ENCODE measurements around the gene ZFYVE9. TPM values are rescaled to one million over a fixed set of nuclear protein-coding genes. Genes with fewer than 3 reads are reported as not detected.

Gene ZFYVE9
- total RNA-seq, 1 donor from 2014 or later, result 18.2 TPM

DNA sequence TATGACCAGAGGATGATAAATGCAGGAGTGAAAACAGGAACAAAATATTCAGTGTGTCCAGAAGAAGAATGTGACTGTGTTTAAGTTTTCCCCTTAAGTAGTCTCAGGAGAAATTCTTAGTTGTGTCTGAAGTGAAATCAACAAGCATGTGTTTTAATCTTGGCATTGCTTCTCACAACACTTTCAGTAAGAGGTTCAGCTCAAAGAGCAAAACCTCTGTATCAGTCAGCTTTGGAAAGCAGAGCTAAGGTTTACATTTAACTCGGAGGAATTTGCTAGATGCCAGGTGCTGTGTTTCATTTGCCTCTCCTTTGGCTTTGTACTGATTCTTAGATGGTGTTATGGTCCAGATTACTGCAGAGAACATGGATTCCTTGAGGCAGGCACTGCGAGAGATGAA lies 195.6 kb downstream of the ZFYVE9 start:
- DNase-seq (ENCODE audit: low read depth), result no peak

DNA sequence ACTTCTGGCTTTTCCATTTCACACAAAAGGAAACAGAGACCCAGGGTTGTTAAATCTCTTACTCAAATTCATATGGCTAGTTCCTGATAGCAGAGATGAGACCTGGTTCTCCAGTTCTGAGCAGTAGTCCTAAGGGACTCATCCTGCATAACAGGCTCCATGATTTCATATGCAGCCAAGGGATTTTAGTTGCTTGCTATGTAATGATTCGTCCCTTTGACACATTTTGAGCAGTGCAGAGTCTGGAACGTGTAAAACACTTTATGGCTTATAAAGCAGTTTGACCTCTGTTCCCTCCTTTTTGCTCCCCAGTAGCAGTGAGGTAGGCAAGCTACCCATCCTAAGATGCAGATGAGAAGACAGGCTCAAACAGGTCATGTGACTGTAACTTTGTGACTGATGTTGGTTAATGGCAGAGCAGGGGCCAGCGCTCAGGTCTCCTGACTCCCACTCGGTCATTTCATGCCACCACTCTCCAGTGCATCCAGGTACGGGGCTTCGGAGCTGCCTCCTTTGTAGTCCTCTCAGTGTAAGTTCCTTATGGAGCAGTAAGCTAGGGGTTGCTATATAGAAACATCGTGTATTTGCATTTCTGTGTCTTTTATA lies 199.9 kb downstream of the ZFYVE9 start:
- no peak for DNase-seq (ENCODE audit: low read depth)

DNA sequence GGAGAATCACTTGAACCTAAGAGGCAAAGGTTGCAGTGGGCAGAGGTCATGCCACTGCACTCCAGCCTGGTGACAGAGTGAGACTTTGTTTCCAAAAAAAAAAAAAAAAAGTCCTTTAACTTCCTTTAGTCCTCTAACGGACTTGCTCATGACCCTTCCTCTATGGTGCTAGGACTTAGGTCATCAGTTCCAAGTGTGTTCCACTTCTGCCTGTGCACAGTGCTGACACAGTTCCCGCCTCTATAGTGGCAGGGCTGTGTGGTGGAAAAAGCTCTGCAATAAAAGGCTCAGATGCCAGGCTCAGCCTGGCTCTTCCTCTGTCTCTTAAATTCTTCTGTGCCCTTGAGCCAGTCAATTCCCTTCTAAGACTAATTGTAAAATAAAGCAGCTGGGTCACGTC lies 202.1 kb downstream of the ZFYVE9 start:
- no peak for DNase-seq (ENCODE audit: low read depth)

DNA sequence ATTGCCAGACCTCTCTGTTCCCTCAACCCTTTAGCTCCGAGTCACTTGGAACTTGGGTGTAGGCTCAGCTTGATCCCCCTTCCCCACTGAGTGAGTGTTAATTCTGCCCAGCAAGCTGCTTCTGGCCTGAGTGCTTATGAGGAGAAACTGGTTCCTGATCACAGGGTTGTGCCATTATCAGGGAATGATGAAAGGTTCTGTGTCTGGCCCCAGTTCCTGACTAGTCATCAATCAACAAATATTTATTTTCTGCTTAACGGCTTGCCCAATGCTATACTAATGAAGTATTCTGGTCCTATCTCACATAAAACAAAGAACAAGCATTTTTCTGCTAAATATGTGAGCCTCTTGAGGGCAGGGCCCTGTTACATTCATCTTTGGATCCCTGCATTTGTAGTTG lies 203.4 kb downstream of the ZFYVE9 start:
- no peak for DNase-seq (ENCODE audit: low read depth)

DNA sequence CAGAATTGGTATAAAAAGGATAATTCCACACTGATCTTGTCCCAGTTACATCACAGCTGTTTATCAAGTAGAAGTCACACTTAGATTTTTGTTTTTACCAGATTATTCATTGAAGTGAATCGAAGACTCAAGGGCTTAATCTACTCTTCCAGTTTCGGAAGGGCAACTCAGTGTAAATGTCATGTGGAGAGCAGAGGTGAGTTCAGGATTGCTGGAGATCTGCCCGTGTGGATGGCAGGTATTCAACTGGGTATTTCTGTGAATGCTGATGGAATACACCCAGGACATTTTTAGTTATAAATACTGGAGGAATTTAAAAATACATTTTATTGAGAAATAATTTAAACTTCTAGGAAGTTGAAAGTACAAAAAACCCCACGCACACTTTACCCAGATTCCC lies 204.8 kb downstream of the ZFYVE9 start:
- no peak for DNase-seq (ENCODE audit: low read depth)

DNA sequence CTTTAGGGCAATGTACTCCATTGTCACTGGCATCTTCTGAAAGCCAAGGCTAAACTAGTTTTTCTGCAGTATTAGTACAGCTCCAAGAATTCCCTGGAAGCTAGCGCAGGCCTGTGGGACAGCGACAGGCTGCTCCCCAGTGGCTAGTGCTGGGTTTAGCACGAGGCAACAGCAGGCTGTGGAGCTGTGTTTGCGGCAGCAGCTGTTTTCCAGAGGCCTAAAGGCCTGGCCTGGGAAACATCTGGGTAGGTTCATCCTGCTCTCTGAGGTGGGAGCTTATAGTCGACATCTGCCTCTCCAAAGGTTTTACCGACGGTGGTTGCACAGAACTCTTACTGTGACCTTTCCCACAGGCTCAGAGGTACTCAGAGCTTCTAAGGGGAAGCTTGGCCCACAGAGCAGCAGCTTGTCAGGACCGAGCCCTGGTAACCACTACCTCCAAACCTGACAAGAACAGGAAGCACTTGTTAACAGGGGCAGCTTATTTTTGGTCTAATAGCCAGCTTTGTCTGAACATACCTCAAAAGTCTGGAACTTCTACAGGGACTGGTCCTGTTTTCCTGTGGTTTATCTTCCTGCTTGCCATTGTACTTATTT lies 206.9 kb downstream of the ZFYVE9 start:
- peak; percentile 64 for DNase-seq (ENCODE audit: low read depth)

DNA sequence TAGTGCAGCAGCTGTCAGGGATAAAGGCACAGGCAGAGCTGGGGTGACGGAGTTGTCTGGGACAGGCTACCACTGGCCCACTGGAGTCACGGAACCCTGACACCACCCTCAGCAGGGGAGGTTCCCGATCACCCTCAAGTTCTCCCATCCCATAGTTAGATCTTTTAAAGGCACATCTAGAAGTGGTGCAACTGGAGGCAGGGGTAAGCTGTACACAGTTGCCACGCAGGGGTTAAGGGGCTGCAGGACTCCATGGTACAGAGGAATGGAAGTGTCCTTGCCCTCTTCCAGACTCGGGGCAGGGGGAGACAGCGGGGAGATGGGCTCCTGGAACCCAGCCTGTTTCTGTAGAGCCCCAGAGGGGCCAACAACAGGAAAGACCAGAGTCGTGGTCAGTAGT lies 210.8 kb downstream of the ZFYVE9 start:
- no peak for DNase-seq (ENCODE audit: low read depth)

DNA sequence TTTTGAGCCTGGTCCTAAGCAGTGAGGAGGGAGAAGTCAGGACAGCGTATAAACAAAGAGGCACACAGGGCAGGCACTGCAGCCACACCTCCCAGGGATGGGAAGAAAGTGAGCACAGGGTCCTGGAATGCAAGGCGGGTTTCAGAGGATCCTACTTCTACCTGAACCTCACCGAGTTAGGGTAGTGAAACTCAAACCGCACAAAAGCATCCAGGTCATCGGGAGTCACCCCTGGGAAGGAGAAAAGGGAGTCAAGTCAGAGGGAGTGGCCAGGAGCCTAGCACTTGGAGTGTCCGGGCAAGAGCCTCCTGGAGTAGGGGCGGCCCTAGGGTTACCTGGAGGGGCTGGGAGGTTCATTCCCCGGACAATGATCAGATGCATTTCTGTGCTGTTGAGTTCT lies 213.5 kb downstream of the ZFYVE9 start:
- DNase-seq (ENCODE audit: low read depth), result no peak

DNA sequence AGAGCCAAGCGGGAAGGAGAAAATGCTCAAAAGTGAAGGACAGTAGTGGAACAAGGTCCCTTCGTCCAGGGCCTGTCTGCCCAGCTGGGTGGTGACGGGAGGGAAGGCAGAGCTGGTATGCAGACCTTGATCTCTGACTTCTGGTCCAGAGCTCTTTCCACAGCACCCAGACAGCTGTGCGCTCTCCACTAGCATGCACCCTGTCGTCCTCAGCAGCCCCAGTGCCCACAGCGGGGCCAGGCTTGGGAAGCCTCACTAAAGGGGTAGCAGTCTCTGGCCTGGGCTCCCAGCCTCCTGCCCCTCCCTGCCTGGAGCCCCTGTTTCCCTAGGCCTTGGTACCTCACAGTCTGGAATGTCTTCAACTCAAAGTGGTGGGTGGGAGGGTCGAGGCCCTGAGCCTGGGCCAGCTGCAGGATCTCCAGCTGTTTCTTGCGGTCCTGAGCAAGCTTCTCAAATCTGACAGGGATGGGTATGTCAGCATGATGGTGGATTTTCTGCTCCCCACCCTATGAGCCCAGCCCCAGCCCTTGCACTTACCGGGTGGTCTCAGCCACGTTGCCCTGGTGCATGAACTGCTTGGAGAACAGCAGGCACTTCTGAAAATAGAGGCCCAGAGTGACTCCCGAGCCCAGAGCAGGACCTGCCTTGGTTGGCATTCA lies 214.1 kb downstream of the ZFYVE9 start:
- DNase-seq (ENCODE audit: low read depth), result no peak

DNA sequence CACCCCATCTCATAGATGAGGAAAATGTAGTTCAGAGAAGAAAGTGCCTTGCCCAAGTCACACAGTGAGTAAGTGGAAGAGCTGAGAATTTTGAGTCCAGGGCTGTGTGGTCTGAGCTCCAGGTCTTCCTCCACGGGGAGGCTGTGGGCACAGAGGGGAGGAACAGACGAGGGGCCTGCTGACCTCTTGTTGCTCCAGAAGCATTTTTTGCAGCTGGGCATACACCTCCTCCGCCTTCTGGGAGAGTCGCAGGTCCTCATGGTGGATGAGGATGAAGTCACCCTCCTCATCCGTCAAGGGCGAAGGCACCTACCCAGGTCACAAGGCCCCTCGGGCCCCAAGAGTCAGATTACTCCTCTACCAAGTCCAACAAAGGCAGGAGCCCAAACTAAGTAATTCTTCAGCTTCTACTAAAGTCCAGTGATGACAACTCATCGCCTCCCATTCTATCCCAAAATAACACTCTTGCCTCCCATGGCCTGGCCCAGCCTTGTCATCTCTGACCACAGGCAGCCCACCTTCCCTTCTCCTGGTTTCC lies 215.0 kb downstream of the ZFYVE9 start:
- DNase-seq (ENCODE audit: low read depth), result no peak

DNA sequence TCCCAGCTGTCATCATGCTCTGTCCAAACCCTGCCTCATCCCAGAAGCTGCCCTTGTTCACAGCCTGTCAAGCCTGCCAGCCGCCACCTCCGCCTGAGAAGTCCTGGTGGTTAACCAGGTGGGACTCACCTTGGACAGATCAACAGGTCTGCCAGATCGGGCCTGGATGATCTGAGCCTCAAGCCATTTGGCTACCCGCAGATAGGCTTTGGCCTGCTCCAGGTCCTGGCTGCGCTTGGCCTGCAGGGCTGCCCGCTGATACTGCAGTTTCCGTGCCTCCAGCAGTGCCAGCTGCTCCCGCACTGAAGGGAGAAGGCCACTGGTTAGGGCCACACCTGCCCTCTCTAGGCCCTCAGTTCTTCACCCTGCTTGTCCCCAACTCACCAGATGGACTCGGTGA lies 215.5 kb downstream of the ZFYVE9 start:
- no peak for DNase-seq (ENCODE audit: low read depth)

DNA sequence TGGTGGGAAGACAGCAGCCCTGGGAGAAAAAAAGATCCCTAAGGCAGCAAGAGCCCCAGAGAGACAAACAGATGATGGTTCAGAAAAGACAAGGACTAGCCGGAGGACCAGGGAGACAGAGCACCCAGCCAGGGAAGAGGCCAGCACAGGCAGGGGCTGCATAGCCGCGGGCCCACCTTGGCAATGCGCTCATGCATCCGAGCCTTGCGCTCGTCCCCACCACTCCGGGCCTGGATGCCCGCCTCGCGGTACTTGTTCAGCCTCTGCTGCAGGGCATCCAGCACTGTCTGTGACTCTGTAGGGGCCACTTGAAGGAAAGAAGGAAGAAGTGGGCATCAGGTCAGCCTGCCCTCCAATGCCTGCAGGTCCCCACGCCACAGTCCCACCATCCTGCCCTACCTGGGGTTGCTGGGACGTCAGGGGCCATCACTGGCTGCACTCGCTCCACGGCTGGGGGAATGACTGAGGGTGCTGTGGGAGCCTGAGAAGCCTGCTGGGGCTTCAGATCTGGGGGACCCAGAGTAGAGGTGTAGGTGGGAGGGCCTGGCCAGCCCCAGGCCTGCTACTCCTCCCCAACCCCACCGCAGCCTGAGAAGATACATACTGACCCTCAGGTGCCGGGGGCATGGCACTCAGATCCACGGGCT lies 217.1 kb downstream of the ZFYVE9 start:
- no peak for DNase-seq (ENCODE audit: low read depth)

DNA sequence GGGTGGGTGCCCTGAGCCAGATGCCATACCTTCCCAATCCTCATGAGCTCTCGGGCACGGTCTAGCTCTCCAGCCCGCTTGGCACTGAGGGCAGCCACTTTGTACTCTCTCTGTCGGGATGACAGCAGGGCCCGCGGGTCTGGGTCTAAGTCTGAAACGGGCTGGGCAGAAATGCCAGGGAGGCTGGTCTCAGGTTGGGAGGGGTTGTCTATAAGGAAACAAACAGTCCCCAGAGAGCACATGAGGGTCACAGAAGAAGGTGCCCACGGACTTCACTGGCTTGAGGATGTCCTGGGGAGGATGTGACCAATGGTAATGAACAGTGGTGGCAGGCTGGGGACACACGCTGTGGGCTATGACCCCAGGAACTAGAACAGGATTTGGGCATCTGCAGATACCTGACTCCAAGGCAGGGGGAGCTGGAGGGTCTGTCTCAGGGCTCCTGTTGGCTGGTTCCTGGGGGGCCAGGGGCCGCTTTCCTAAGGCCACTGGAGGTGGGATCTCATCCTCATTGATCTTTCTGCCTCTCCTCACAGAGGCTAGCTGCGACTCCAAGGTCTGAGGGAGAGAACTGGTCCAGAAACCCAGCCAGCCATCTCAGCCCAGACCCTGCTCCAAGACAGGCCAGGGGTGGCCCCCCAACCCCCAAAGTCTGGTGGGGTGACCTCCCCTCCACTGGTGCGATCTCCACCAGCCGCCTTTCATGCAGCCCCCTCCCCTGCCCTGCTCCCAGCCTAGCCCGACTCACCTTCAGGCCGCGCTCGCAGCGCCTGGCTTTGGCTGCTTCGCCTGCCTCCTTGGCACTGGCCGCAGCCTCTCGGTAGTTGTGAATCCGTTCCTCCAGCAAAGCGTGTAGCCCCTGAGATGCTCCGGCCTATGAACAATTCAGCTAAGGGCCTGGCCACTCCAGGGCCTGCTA lies 218.0 kb downstream of the ZFYVE9 start:
- no peak for DNase-seq (ENCODE audit: low read depth)

DNA sequence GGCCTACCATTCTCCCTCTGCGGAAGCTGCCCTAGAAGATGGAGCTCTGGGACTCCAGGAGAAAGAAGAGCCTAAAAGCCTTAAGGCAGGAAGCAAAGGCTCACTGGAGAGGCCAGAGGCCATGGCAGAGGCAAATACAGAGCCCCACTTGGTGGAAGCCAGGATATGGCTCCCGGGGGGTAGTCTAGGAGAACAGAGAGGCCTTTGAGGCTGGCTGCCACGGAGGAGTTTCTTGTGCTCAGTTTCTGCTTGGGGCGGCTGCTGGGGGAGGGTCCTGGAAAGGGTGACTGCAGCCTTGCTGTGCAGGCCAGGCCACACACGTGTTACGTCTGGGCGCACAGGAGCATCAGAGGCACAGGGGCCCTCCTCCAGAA lies 218.7 kb downstream of the ZFYVE9 start:
- no peak for DNase-seq (ENCODE audit: low read depth)

DNA sequence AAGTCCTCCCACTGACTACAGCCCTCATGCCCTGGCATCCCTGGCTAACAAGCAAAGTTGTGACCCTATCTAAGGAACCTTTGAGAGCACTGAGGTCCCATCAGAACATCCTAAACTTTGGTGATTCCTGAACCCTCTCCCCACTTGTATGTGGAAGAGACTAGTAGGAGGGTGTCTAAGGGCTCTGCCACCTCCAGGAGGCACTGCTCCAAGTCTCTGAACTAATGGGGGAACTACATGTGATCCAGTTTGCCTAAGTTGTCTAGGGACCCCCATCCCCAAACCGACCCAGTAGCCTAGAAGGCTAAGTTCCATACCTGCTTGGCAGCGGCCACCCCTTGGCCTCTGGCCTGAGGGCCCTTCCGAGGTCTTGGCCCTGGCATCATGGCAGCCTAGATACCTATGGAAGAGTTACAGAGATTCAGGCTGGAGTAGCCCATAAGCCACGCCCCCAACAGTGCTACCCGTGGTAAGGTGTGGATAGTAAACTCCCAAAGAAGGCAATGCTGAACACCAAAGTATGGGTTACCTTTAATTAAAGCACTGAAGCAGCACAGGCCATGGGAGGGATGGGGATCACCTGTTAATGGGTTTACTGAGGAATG lies 222.4 kb downstream of the ZFYVE9 start:
- DNase-seq (ENCODE audit: low read depth), result no peak

DNA sequence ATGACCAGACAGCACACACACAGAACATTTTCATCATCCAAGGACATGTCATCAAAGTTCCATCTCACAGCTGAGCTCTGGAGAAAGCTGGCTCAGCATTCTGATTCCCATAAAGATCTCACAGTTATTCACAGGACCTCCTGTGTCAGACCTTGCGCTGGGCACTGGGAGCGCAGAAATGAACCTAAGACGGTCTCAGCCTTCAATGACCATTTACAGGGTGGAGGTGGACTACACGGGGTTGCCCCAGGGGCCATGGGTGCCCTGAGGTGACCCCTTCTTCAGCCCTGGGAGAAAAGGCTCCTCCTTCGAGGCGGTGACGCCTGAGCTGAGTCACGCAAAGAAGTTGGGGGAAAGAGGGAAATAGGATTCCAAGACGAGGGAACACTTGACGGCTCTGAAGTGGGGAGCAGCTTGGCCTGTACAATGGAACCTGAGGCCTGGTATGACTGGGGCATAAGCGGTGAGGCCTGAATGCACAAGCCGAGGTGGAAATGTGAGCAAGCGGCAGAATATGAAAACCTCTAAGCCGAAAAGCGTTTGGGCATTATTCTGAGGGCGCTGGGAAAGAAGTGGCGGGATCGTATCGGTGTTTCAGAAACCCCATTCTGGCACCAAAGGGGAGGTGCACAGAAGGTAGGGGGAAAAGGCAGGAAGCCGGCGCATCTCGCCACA lies 223.3 kb downstream of the ZFYVE9 start:
- DNase-seq (ENCODE audit: low read depth), result peak; percentile 79

DNA sequence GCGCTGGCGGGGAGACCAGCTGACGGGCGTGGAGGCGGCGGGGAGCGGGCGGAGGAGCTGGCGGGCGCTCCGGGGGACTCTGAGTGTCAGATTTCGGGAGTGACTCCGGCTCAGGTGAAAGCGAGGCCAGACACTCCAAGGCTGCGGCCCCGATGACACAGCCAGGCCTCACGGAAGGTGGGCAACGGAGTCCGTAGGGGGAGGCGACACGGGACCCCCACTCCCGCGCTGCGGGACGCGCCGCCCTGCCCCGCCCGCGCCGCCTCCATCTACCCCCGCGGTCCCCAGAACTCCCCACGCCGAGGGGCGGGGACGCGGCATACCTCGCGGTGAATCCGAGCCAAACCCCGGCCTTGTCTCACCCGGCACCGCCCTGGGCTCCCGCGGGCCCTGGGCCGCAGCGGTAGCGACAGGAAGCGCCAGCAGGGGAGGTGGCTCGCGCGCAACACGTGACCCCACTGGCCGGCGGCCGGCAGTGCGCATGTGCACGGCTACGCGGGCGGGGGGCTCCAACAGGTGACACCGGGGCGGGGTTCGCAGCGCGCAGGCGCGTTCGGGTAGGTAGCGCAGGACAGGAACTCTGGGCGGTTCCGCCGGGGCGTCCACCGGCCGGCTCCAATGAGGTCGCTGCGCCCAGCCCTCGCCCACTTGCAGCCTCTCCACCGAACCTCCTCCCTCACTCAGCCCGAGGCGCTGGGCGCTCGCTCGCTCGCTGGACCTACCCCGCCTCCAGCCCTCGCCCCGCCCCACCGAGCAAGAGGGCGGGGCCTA lies 224.0 kb downstream of the ZFYVE9 start, which contains the start of gene CC2D1B:
TSS of gene CC2D1B (minus strand) at position 460 of the 771 bp plus-strand sequence. CDS start 1,585 bp downstream, outside the sequence.
- DNase-seq (ENCODE audit: low read depth), result peak; percentile 96

DNA sequence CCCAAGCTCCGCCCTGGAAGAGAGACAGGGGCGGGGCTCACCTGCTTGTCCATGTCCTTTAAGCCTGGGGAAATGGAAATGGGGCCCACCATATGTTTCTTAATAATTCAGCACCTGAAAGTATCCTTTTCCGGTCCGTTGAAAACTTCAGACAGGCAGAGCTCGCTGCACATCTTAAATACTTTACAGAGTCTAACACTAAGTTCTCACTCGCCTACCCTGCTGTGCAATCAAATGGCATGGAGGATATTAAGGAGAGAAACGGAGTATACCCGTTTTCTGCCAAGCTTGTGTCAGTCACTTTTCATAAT lies 224.6 kb downstream of the ZFYVE9 start:
- DNase-seq (ENCODE audit: low read depth), result no peak

DNA sequence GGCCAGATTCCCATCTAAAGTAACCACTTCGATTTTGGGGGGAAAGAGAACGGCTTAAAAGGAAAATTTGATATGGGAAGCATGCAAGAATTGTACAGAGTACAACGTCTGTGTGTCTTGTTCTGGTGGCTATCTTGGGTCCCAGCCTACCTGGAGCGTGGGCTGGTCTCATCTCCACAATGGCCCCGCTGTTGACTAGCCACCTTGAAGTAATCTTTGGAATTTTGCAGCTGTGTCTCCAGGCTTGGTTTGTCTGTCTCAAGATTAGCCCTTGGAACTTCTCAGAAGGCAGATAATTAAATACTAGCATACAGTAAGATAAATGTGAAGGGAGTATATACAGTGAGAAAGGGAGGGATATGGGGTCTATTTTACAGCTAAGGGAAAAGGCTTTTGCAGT lies 225.4 kb downstream of the ZFYVE9 start:
- DNase-seq (ENCODE audit: low read depth), result no peak

Data from myocyte (in vitro differentiated cells).